ENCODE results near the gene RAD51B. TPM values are rescaled to one million over a fixed set of nuclear protein-coding genes. Genes with fewer than 3 reads are reported as not detected.

The RAD51B gene
- total RNA-seq, 1 experiment from 2014 or later = 29.9 TPM

GRCh38 chr14:68539789-68540188 is 720.2 kb downstream of the RAD51B start:
- no peak overlapping the region for H3K4me3 ChIP-seq
- peaks cover 23% of the 10 kb centered on the region for H3K36me3 ChIP-seq (ENCODE audit: low read depth)
- no TSS peak for BruUV-seq (replicated peaks)
- no peaks in the 10 kb centered on the region for H3K79me2 ChIP-seq (ENCODE audit: low read depth)
- peaks cover 10% of the 10 kb centered on the region; the same call in 1 of the 2 replicates for H3K9me3 ChIP-seq (ENCODE audit: insufficient read depth, low read depth)
- intact Hi-C loops (cut with micrococcal nuclease; ENCODE audit: unreplicated experiment) = loop anchor here (10.0 kb wide), 1 partner anchor 395 kb away; no protein-coding TSS in a partner anchor
- H3K4me2 ChIP-seq = no peak overlapping the region
- POLR2A ChIA-PET (ENCODE audit: unreplicated experiment) = interaction anchor here (0.7 kb wide), 1 partner anchor 143 kb away, joined by 32 read pairs; no protein-coding TSS in a partner anchor
- H3K27ac ChIP-seq = no peak overlapping the region
- H3K27me3 ChIP-seq (ENCODE audit: insufficient read depth, low read depth) = no peaks in the 10 kb centered on the region
- no peak for DNase-seq
- no peaks in the 10 kb centered on the region for H3K9me2 ChIP-seq (ENCODE audit: insufficient read depth)
- H4K20me1 ChIP-seq (ENCODE audit: insufficient read depth) = no peaks in the 10 kb centered on the region
- H3K4me1 ChIP-seq (replicated peaks; ENCODE audit: insufficient read depth) = peaks cover 22% of the 10 kb centered on the region
- CTCF ChIA-PET = no interaction called here
- H3F3A ChIP-seq (ENCODE audit: insufficient read depth, low read depth) = peaks cover 43% of the 10 kb centered on the region; the same call in 1 of the 2 replicates
- no peak overlapping the region for H2AFZ ChIP-seq
- TF ChIP-seq EZH2 (IDR thresholded peaks at IDR 0.05; ENCODE audit: low read depth) (no peak), CTCF (conservative IDR thresholded peaks at IDR 0.05) (no peak)

GRCh38 chr14:68541178-68541896 is 721.8 kb downstream of the RAD51B start:
- ChIA-PET POLR2A (ENCODE audit: unreplicated experiment) (no interaction called here), CTCF (no interaction called here)
- Histone ChIP-seq H3K4me2 (no peak overlapping the region), H3K9me2 (ENCODE audit: insufficient read depth) (no peaks in the 10 kb centered on the region), H3K4me1 (replicated peaks; ENCODE audit: insufficient read depth) (peaks cover 14% of the 10 kb centered on the region), H3F3A (ENCODE audit: insufficient read depth, low read depth) (peaks cover 42% of the 10 kb centered on the region), H4K20me1 (ENCODE audit: insufficient read depth) (no peaks in the 10 kb centered on the region), H3K79me2 (ENCODE audit: low read depth) (peaks cover 5% of the 10 kb centered on the region; the same call in 1 of the 2 replicates), H3K27ac (no peak overlapping the region), H3K36me3 (ENCODE audit: low read depth) (peaks cover 38% of the 10 kb centered on the region), H3K4me3 (no peak overlapping the region), H3K27me3 (ENCODE audit: insufficient read depth, low read depth) (no peaks in the 10 kb centered on the region), H2AFZ (no peak overlapping the region), H3K9me3 (ENCODE audit: insufficient read depth, low read depth) (peaks cover 10% of the 10 kb centered on the region; the same call in 1 of the 2 replicates)
- no peak for DNase-seq
- BruUV-seq (replicated peaks) = no TSS peak
- intact Hi-C loops (cut with micrococcal nuclease; ENCODE audit: unreplicated experiment) = loop anchor here (10.0 kb wide), 1 partner anchor 397 kb away; no protein-coding TSS in a partner anchor
- TF ChIP-seq EZH2 (IDR thresholded peaks at IDR 0.05; ENCODE audit: low read depth) (no peak), CTCF (conservative IDR thresholded peaks at IDR 0.05) (no peak)

GRCh38 chr14:68542346-68542745 is 722.8 kb downstream of the RAD51B start:
- no peak overlapping the region for H3K4me3 ChIP-seq
- H3F3A ChIP-seq (ENCODE audit: insufficient read depth, low read depth) = peaks cover 48% of the 10 kb centered on the region
- H2AFZ ChIP-seq = no peak overlapping the region
- no peaks in the 10 kb centered on the region for H3K27me3 ChIP-seq (ENCODE audit: insufficient read depth, low read depth)
- H4K20me1 ChIP-seq (ENCODE audit: insufficient read depth) = no peaks in the 10 kb centered on the region
- peaks cover 10% of the 10 kb centered on the region; the same call in 1 of the 2 replicates for H3K9me3 ChIP-seq (ENCODE audit: insufficient read depth, low read depth)
- H3K79me2 ChIP-seq (ENCODE audit: low read depth) = peaks cover 13% of the 10 kb centered on the region; the same call in 1 of the 2 replicates
- ChIA-PET CTCF (no interaction called here), POLR2A (ENCODE audit: unreplicated experiment) (no interaction called here)
- intact Hi-C loops (cut with micrococcal nuclease; ENCODE audit: unreplicated experiment) = loop anchor here (10.0 kb wide), 1 partner anchor 398 kb away; no protein-coding TSS in a partner anchor
- BruUV-seq (replicated peaks) = no TSS peak
- no peak overlapping the region for H3K27ac ChIP-seq
- no peak overlapping the region for H3K4me2 ChIP-seq
- no peak for DNase-seq
- peaks cover 20% of the 10 kb centered on the region for H3K4me1 ChIP-seq (replicated peaks; ENCODE audit: insufficient read depth)
- H3K9me2 ChIP-seq (ENCODE audit: insufficient read depth) = no peaks in the 10 kb centered on the region
- peaks cover 45% of the 10 kb centered on the region for H3K36me3 ChIP-seq (ENCODE audit: low read depth)
- TF ChIP-seq EZH2 (IDR thresholded peaks at IDR 0.05; ENCODE audit: low read depth) = no peak
- TF ChIP-seq CTCF (conservative IDR thresholded peaks at IDR 0.05) = no peak
